ENCODE measurements around the gene IRF3.

GRCh38 chr19:49663224-49663623, 2.4 kb downstream of the IRF3 start:
- TF ChIP-seq CTCF (conservative IDR thresholded peaks at IDR 0.05; ENCODE audit: low read depth, low read length) (no peak), EZH2 (IDR thresholded peaks at IDR 0.05; ENCODE audit: borderline replicate concordance, low read depth, low read length, poor library complexity, severe bottlenecking) (no peak)

Measured in A673 (cell line).